Loucy (cell line): ENCODE results near the gene DAP.

Source experiments
- EZH2phosphoT487 ChIP-seq: fragments of 200-600 bp; IDR thresholded peaks from 2 replicates; pipeline ENCODE4 v1.6.1; 2018; ENCODE audit warnings: antibody characterized with exemption, mild to moderate bottlenecking, moderate library complexity, borderline replicate concordance
- TF ChIP-seq, protein P1 (sequence below): fragments of 200-600 bp; sonication (generic); conservative IDR thresholded peaks from 2 replicates; pipeline ENCODE4 v1.5.1; 2014; ENCODE audit warnings: mild to moderate bottlenecking, antibody characterized with exemption, low read length

- TF ChIP-seq, protein P1, sequence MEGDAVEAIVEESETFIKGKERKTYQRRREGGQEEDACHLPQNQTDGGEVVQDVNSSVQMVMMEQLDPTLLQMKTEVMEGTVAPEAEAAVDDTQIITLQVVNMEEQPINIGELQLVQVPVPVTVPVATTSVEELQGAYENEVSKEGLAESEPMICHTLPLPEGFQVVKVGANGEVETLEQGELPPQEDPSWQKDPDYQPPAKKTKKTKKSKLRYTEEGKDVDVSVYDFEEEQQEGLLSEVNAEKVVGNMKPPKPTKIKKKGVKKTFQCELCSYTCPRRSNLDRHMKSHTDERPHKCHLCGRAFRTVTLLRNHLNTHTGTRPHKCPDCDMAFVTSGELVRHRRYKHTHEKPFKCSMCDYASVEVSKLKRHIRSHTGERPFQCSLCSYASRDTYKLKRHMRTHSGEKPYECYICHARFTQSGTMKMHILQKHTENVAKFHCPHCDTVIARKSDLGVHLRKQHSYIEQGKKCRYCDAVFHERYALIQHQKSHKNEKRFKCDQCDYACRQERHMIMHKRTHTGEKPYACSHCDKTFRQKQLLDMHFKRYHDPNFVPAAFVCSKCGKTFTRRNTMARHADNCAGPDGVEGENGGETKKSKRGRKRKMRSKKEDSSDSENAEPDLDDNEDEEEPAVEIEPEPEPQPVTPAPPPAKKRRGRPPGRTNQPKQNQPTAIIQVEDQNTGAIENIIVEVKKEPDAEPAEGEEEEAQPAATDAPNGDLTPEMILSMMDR = no peak
- TF ChIP-seq EZH2phosphoT487 = no peak
These were observed 28.0 kb upstream of the DAP start for GRCh38 chr5:10789021-10789420.
